ENCODE measurements around the gene EHBP1L1.

EHBP1L1 gene

GRCh38 chr11:65585396-65586246, 9.8 kb downstream of the EHBP1L1 start:
- peak; percentile 16 for FAIRE-seq
- TF ChIP-seq POLR2A (IDR thresholded peaks at IDR 0.05; ENCODE audit: low read depth, low read length) (no peak), POU2F2 (IDR thresholded peaks at IDR 0.05; ENCODE audit: low read depth, low read length) (no peak), SPI1 (IDR thresholded peaks at IDR 0.05; ENCODE audit: low read depth, low read length) (no peak), PAX5 (IDR thresholded peaks at IDR 0.05; ENCODE audit: insufficient read depth, low read length, severe bottlenecking) (no peak), POLR2AphosphoS5 (IDR thresholded peaks at IDR 0.05; ENCODE audit: low read depth, low read length) (no peak), TAF1 (IDR thresholded peaks at IDR 0.05; ENCODE audit: low read depth, low read length) (no peak)

DNA sequence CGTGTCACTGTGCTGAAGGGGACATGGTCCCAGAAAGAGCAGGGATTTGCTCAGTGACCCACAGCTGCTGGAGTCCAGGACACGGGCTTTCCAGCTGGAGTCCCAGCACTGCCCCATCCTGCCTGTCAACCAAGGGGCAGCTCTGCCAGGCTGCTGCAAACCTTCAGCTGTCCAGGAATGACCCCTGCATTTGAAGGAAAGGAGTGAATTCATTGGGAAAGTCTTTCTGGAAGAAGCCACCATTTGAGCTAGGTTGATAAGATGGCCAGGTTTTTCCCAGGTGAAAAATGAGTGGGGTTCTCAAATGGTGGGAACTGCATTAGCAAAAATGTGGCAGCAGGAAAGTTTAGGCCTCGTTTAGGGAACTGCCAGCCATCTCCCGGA, 10.4 kb downstream of the EHBP1L1 start:
- TF ChIP-seq POU2F2 (IDR thresholded peaks at IDR 0.05; ENCODE audit: low read depth, low read length) (no peak), POLR2A (IDR thresholded peaks at IDR 0.05; ENCODE audit: low read depth, low read length) (no peak), POLR2AphosphoS5 (IDR thresholded peaks at IDR 0.05; ENCODE audit: low read depth, low read length) (no peak), SPI1 (IDR thresholded peaks at IDR 0.05; ENCODE audit: low read depth, low read length) (no peak), PAX5 (IDR thresholded peaks at IDR 0.05; ENCODE audit: insufficient read depth, low read length, severe bottlenecking) (no peak), TAF1 (IDR thresholded peaks at IDR 0.05; ENCODE audit: low read depth, low read length) (no peak)
- FAIRE-seq (no peak), DNase-seq (ENCODE audit: insufficient read length, low spot score) (no peak)

More at GRCh38 chr11:65585396-65586246, 9.8 kb downstream of the EHBP1L1 start:
- DNase-seq (ENCODE audit: insufficient read length, low spot score) = no peak

DNA sequence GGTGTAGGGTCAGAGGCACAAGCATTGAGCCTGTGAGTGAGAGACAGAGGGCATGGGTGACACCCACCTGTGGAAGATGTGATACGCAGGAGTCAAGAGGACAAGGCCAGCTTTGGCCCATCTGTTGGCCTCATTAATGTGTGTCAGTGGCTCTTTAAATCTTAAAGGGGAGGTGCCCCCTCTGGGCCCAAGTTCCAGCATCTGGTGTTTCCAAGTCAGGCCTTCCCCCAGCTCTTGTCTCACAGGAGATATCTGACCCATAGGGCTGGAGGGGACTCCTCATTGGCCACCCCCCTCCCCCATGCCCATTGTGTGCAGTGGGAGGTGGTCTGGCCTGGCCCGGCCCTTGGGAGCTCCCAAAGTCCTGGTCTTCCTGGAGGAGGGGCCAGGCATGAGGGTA, 10.8 kb downstream of the EHBP1L1 start:
- FAIRE-seq = peak; percentile 38
- TF ChIP-seq POLR2AphosphoS5 (IDR thresholded peaks at IDR 0.05; ENCODE audit: low read depth, low read length) (no peak), POLR2A (IDR thresholded peaks at IDR 0.05; ENCODE audit: low read depth, low read length) (no peak), SPI1 (IDR thresholded peaks at IDR 0.05; ENCODE audit: low read depth, low read length) (no peak), POU2F2 (IDR thresholded peaks at IDR 0.05; ENCODE audit: low read depth, low read length) (no peak), PAX5 (IDR thresholded peaks at IDR 0.05; ENCODE audit: insufficient read depth, low read length, severe bottlenecking) (no peak), TAF1 (IDR thresholded peaks at IDR 0.05; ENCODE audit: low read depth, low read length) (no peak)

DNA sequence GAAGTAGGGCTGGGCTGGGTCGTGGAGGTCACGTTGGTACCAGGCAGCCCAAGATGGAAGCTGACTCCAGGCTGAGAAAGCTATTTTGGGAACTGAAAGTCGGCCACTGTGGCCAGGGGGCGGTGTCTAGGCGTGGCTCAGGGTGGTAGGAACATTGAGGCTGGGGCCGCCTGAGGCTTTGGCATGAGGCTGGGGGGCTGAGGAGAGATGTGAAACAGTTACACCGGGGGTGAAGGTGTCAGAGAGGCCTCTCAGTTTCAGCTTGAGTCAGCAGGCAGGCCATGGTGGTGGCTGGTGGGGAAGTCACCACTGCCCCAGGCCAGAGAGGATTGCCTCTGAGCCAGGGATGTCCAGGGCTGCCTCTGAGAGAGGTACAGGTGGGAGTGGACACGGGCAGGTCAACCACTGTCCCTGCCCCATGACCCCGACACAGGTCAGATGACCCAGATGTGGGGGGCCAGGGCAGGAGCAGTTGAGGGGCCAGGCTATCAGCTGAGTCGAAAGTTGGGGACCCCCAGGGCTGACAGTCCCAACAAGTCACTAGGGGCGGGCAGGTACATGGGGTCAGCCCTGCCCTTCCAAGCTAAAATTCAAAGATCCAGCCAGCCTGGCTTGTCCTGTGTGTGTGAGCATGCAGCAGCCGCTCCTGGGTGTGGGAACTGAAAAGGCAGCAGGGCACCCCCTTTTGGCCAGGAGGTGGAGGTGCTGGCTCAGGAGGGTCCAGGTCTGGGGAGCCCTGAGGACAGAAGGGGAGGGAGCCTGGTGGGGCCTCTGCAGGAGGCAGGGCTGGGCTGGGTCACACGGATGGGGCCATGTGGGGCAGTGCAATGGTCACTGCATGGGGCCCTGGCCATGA, 12.6 kb downstream of the EHBP1L1 start:
- TF ChIP-seq SPI1 (IDR thresholded peaks at IDR 0.05; ENCODE audit: low read depth, low read length) (peak; percentile 76), POLR2AphosphoS5 (IDR thresholded peaks at IDR 0.05; ENCODE audit: low read depth, low read length) (no peak; the same call in 1 of the 2 replicates)
- DNase-seq (ENCODE audit: insufficient read length, low spot score) (peak; percentile 97), FAIRE-seq (peak; percentile 100)

More for the DNA sequence above, 10.8 kb downstream of the EHBP1L1 start:
- DNase-seq (ENCODE audit: insufficient read length, low spot score) = no peak

DNA sequence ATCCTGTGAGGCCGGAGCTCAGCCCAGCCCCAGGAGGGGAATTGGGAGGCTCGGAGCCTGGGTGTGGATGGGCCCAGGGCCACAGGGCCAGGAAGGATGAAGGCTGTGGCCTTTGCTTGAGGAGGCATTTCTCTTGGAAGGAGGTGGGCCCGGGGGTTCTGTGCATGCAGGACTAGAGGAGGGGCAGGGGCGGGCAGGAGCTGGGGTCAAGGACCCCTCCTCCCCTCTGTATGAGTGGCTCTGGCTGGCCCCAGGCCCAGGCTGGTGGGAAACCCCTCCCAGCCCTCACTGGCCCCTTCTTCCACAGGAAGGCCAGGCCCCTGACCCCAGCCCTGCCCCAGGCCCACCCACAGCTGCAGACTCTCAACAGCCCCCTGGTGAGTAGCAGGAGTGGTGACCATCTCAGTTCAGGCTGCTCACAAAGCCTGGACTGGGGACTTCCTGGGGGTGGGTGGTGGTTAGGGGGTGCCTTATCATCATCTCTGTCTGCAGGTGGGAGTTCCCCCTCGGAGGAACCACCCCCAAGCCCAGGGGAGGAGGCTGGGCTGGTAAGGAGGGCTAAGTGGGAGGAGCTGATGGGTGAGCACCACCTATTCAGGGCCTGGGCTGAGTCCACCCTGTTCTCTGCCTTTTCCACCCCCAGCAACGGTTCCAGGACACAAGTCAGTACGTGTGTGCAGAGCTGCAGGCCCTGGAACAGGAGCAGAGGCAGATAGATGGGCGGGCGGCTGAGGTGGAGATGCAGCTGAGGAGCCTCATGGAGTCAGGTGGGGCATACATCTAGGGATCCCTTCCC, 13.8 kb downstream of the EHBP1L1 start:
- FAIRE-seq = peak; percentile 79
- TF ChIP-seq POU2F2 (IDR thresholded peaks at IDR 0.05; ENCODE audit: low read depth, low read length) (no peak), SPI1 (IDR thresholded peaks at IDR 0.05; ENCODE audit: low read depth, low read length) (0 out of 2 replicates have a peak, but pooled peaks have one; percentile 13)
- peak; percentile 77 for DNase-seq (ENCODE audit: insufficient read length, low spot score)

GRCh38 chr11:65590240-65590738, 14.4 kb downstream of the EHBP1L1 start:
- TF ChIP-seq SPI1 (IDR thresholded peaks at IDR 0.05; ENCODE audit: low read depth, low read length) = no peak
- TF ChIP-seq PAX5 (IDR thresholded peaks at IDR 0.05; ENCODE audit: insufficient read depth, low read length, severe bottlenecking) = no peak
- no peak for TF ChIP-seq TAF1 (IDR thresholded peaks at IDR 0.05; ENCODE audit: low read depth, low read length)
- no peak for TF ChIP-seq POU2F2 (IDR thresholded peaks at IDR 0.05; ENCODE audit: low read depth, low read length)
- TF ChIP-seq POLR2AphosphoS5 (IDR thresholded peaks at IDR 0.05; ENCODE audit: low read depth, low read length) = no peak
- no peak for TF ChIP-seq POLR2A (IDR thresholded peaks at IDR 0.05; ENCODE audit: low read depth, low read length)
- FAIRE-seq (peak; percentile 59), DNase-seq (ENCODE audit: insufficient read length, low spot score) (no peak)

GRCh38 chr11:65591939-65592857, 16.3 kb downstream of the EHBP1L1 start:
- FAIRE-seq = no peak
- no peak for DNase-seq (ENCODE audit: insufficient read length, low spot score)
- TF ChIP-seq PAX5 (IDR thresholded peaks at IDR 0.05; ENCODE audit: insufficient read depth, low read length, severe bottlenecking) = no peak
- TF ChIP-seq POLR2AphosphoS5 (IDR thresholded peaks at IDR 0.05; ENCODE audit: low read depth, low read length) = no peak
- TF ChIP-seq SPI1 (IDR thresholded peaks at IDR 0.05; ENCODE audit: low read depth, low read length) = no peak
- TF ChIP-seq POLR2A (IDR thresholded peaks at IDR 0.05; ENCODE audit: low read depth, low read length) = no peak
- TF ChIP-seq POU2F2 (IDR thresholded peaks at IDR 0.05; ENCODE audit: low read depth, low read length) = no peak
- TF ChIP-seq TAF1 (IDR thresholded peaks at IDR 0.05; ENCODE audit: low read depth, low read length) = no peak

- DNase-seq (ENCODE audit: insufficient read length, low spot score) = no peak
- TF ChIP-seq POLR2A (IDR thresholded peaks at IDR 0.05; ENCODE audit: low read depth, low read length) (no peak), PAX5 (IDR thresholded peaks at IDR 0.05; ENCODE audit: insufficient read depth, low read length, severe bottlenecking) (no peak), SPI1 (IDR thresholded peaks at IDR 0.05; ENCODE audit: low read depth, low read length) (no peak), POLR2AphosphoS5 (IDR thresholded peaks at IDR 0.05; ENCODE audit: low read depth, low read length) (no peak), TAF1 (IDR thresholded peaks at IDR 0.05; ENCODE audit: low read depth, low read length) (no peak), POU2F2 (IDR thresholded peaks at IDR 0.05; ENCODE audit: low read depth, low read length) (no peak)
- no peak for FAIRE-seq
Observed at GRCh38 chr11:65592858-65593517, 17.1 kb downstream of the EHBP1L1 start.

Data from GM12891 (cell line).